ENCODE measurements around the gene SNX10. TPM values are rescaled to one million over a fixed set of nuclear protein-coding genes. Genes with fewer than 3 reads are reported as not detected.

The SNX10 gene
- total and polyA plus RNA-seq, 2 of the 8 experiments (the other 6 are each of a cell fraction or from before 2014, with no cell fraction given): 4.4 to 9.6 TPM

DNA sequence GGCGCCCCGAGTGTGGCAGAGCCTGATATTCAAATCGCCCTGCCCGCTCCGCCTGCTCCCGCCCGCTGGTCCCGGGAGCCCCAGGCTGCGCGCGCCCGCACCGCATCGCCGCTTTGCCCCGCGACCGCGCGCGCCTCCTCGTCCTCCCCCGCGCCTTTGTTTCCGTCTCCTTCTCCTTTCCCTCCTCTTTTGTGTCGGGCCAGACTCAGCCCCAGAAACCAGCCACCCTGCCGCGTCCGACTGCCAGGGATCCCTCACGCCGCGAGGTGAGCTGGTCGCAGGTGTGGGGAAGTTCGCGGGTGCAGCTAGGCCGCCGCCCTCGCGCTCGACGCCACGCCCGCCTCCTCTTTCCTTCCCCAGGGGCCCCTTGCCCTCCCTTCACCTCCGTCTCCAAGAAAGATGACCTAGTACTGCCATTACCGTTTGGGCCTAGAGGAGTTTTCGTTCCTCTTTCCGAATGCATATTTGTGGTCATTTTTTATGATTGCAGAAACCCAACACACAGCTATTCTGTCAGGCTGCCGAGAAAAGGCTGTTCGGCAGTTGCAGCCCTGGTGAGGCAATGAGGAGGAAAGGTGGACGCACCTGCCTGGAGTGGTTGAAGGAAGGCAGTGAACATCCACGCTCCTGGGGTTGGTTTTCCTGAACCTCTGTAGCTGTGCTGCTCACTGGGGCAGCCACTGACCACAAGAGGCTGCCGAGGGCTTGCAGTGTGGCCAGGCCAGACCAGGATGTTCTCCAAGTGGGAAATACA is 107.3 kb downstream of the SNX10 start:
- POLR2A ChIA-PET (ENCODE audit: partially characterized antibody): interaction anchor here (0.6 to 2.2 kb wide), 13 partner anchors 9 to 208 kb away, joined by 3 to 13 read pairs (median 3); partner anchors contain the start of gene HNRNPA2B1
- TF ChIP-seq, protein P1, sequence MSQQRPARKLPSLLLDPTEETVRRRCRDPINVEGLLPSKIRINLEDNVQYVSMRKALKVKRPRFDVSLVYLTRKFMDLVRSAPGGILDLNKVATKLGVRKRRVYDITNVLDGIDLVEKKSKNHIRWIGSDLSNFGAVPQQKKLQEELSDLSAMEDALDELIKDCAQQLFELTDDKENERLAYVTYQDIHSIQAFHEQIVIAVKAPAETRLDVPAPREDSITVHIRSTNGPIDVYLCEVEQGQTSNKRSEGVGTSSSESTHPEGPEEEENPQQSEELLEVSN (IDR thresholded peaks at IDR 0.05): peak; percentile 77
- no peak for TF ChIP-seq CTBP2 (IDR thresholded peaks at IDR 0.05; ENCODE audit: borderline replicate concordance, insufficient read depth, insufficient read length, low read length)
- TF ChIP-seq NANOG (IDR thresholded peaks at IDR 0.05; ENCODE audit: insufficient read depth, low read depth, low read length, poor library complexity, severe bottlenecking): no peak
- TF ChIP-seq, protein P2, sequence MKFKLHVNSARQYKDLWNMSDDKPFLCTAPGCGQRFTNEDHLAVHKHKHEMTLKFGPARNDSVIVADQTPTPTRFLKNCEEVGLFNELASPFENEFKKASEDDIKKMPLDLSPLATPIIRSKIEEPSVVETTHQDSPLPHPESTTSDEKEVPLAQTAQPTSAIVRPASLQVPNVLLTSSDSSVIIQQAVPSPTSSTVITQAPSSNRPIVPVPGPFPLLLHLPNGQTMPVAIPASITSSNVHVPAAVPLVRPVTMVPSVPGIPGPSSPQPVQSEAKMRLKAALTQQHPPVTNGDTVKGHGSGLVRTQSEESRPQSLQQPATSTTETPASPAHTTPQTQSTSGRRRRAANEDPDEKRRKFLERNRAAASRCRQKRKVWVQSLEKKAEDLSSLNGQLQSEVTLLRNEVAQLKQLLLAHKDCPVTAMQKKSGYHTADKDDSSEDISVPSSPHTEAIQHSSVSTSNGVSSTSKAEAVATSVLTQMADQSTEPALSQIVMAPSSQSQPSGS (IDR thresholded peaks at IDR 0.05; ENCODE audit: low read length): no peak
- TF ChIP-seq YY1 (IDR thresholded peaks at IDR 0.05; ENCODE audit: low read depth, low read length): no peak
- peak; percentile 90 for TF ChIP-seq ASH2L (IDR thresholded peaks at IDR 0.05; ENCODE audit: low read length)
- peak; percentile 33; the same call in 1 of the 2 replicates for TF ChIP-seq TAF1 (IDR thresholded peaks at IDR 0.05; ENCODE audit: low read depth, low read length)
- TF ChIP-seq TEAD4 (IDR thresholded peaks at IDR 0.05; ENCODE audit: low read depth, low read length): no peak
- TF ChIP-seq GTF2F1 (IDR thresholded peaks at IDR 0.05; ENCODE audit: borderline replicate concordance, low read depth, low read length): no peak

More for the DNA sequence above, 107.3 kb downstream of the SNX10 start:
- peak overlapping the region; percentile 76 for H2AFZ ChIP-seq (ENCODE audit: low read length)
- peak overlapping the region; percentile 97 for H4K91ac ChIP-seq (replicated peaks; ENCODE audit: insufficient read length, low read length)
- peak overlapping the region; percentile 97 for H4K8ac ChIP-seq (ENCODE audit: extremely low read depth, insufficient read depth, low read length)
- H3K4me1 ChIP-seq (replicated peaks in 1 of 4; ENCODE audit: control insufficient read depth in 3 of 4, insufficient read depth in 4 of 4, low read length in 3 of 4): peaks cover 0 to 13% (median 3%) of the 10 kb centered on the region in 4 experiments; a peak in 5 of 7 replicates
- 0 out of 2 replicates have a peak overlapping the region, but pooled peaks have one; percentile 40 for H2BK20ac ChIP-seq (ENCODE audit: low read length)
- H3K79me2 ChIP-seq (ENCODE audit: control insufficient read depth in 1 of 2, insufficient read depth in 2 of 2, low read length in 2 of 2): no peaks in the 10 kb centered on the region
- peak overlapping the region; percentile 75 for H2BK5ac ChIP-seq (ENCODE audit: low read depth, low read length)
- no peaks in the 10 kb centered on the region for H3K27me3 ChIP-seq (replicated peaks in 1 of 4; ENCODE audit: control insufficient read depth in 3 of 4, extremely low read depth in 1 of 4, insufficient read depth in 3 of 4, low read length in 3 of 4)
- no peak overlapping the region for H3K14ac ChIP-seq (ENCODE audit: insufficient read length)
- DNase-seq (ENCODE audit: low read depth in 1 of 2, low spot score in 2 of 2) (peak in 1 of 2 experiments; percentile 79), FAIRE-seq (no peak)
- peak overlapping the region; percentile 78 to 87 (median 80) for H3K4me3 ChIP-seq (ENCODE audit: extremely low read depth in 1 of 4, insufficient read depth in 2 of 4, low read depth in 3 of 4, low read length in 4 of 4)
- peak overlapping the region; percentile 88 for H3K18ac ChIP-seq (ENCODE audit: extremely low read depth, low read length)
- no peaks in the 10 kb centered on the region for H3K9me3 ChIP-seq (ENCODE audit: insufficient read depth in 2 of 2, low read depth in 1 of 2, low read length in 1 of 2)
- H3K4ac ChIP-seq (replicated peaks; ENCODE audit: insufficient read length, low read depth, low read length): peak overlapping the region; percentile 66
- peak overlapping the region; percentile 66 for H3K56ac ChIP-seq (replicated peaks; ENCODE audit: insufficient read length, low read depth, low read length)
- H3K4me2 ChIP-seq (ENCODE audit: insufficient read depth in 1 of 2, low read depth in 2 of 2, low read length in 2 of 2): peak overlapping the region; percentile 91 to 95
- H3K23ac ChIP-seq (ENCODE audit: insufficient read length): no peak overlapping the region
- H4K20me1 ChIP-seq (replicated peaks in 1 of 2; ENCODE audit: control insufficient read depth in 1 of 2, insufficient read depth in 2 of 2, low read length in 2 of 2): no peaks in the 10 kb centered on the region
- peak overlapping the region; percentile 49; the same call in 1 of the 2 replicates for H2BK15ac ChIP-seq (ENCODE audit: low read length)
- 5% methylated on average over 42 of the region's 52 CpGs; no CpG with 5 or more reads in 1 of the 2 experiments for WGBS, 2 experiments (ENCODE audit: extremely low coverage in 1 of 2, insufficient coverage in 1 of 2, insufficient read length in 1 of 2, insufficient replicate concordance in 2 of 2, low coverage in 1 of 2, low lambda C conversion rate in 2 of 2, missing lambda C conversion rate in 1 of 2)
- H3K36me3 ChIP-seq (ENCODE audit: control insufficient read depth in 2 of 4, insufficient read depth in 4 of 4, low read length in 3 of 4): no peaks in the 10 kb centered on the region
- H2AK5ac ChIP-seq (ENCODE audit: low read depth, low read length): no peak overlapping the region
- H3K9ac ChIP-seq (replicated peaks in 1 of 4; ENCODE audit: extremely low read depth in 1 of 4, low read depth in 3 of 4, low read length in 3 of 4): peak overlapping the region; percentile 79 to 87 (median 81)
- peaks cover 5% of the 10 kb centered on the region; the same call in 1 of the 2 replicates for H3K23me2 ChIP-seq (ENCODE audit: low read depth, low read length)
- 0 out of 2 replicates have a peak overlapping the region, but pooled peaks have one; percentile 40 for H2BK12ac ChIP-seq (ENCODE audit: low read depth, low read length)
- H3K79me1 ChIP-seq (ENCODE audit: low read depth, low read length): no peaks in the 10 kb centered on the region
- H3K27ac ChIP-seq (ENCODE audit: low read depth, low read length): peak overlapping the region; percentile 84
- CTCF ChIA-PET (ENCODE audit: partially characterized antibody): interaction anchor here (0.6 to 3.4 kb wide), 9 partner anchors 10 to 548 kb away, joined by 3 to 10 read pairs (median 5); no protein-coding TSS in a partner anchor
- H2BK120ac ChIP-seq (replicated peaks; ENCODE audit: low read depth, low read length): peak overlapping the region; percentile 39
- peak overlapping the region; percentile 94 for H4K5ac ChIP-seq (ENCODE audit: insufficient read length, low read depth, low read length)

All from H1 (cell line).